Kidney epithelial cell (primary cell): ENCODE results near the gene DNAJC25. TPM values are rescaled to one million over a fixed set of nuclear protein-coding genes. Genes with fewer than 3 reads are reported as not detected.
A peak's percentile ranks its signal among the peaks of the same experiment; 100 is the strongest.

Experiments used
- DNase-seq: peaks from one replicate; pipeline ENCODE4 v3.0.0-alpha.2; 2010; ENCODE audit warnings: low read depth
- H3K27me3 ChIP-seq: 2 replicates; pipeline ENCODE4 v1.6.0; 2011; ENCODE audit warnings: low read length; ENCODE audit not compliant: control insufficient read depth, insufficient read depth
- H3K36me3 ChIP-seq: 2 replicates; pipeline ENCODE4 v1.5.1; 2011; ENCODE audit warnings: low read length; ENCODE audit not compliant: control insufficient read depth, insufficient read depth
- H3K4me3 ChIP-seq: 2 replicates; pipeline ENCODE4 v1.5.1; 2011; ENCODE audit warnings: low read depth, mild to moderate bottlenecking, control low read depth, low read length
- CTCF ChIP-seq: IDR thresholded peaks from 2 replicates; pipeline ENCODE4 v1.5.1; 2011; ENCODE audit warnings: mild to moderate bottlenecking, moderate library complexity, low read length, control low read depth, inconsistent platforms; ENCODE audit not compliant: insufficient read depth, poor library complexity, severe bottlenecking
- total RNA-seq: library from RNA; depleted of rRNA; stranded (reverse); fragments of >200 nt; gene quantifications from 2 replicates; pipeline ENCODE4 v1.2.3, GENCODE V29; 2015

DNAJC25 gene
- total RNA-seq, 1 donor from 2014 or later: 8.1 TPM

- no peak for DNase-seq
- H3K4me3 ChIP-seq: peak overlapping the region; percentile 92
- no peaks in the 10 kb centered on the region for H3K27me3 ChIP-seq
- H3K36me3 ChIP-seq: no peaks in the 10 kb centered on the region
- TF ChIP-seq CTCF: no peak
These were observed 926 bp downstream of the DNAJC25 start for GRCh38 chr9:111632060-111632459.

GRCh38 chr9:111632695-111633388, 1.7 kb downstream of the DNAJC25 start:
- TF ChIP-seq CTCF: no peak
- peak overlapping the region; percentile 5 for H3K4me3 ChIP-seq
- no peaks in the 10 kb centered on the region for H3K36me3 ChIP-seq
- no peak for DNase-seq
- H3K27me3 ChIP-seq: no peaks in the 10 kb centered on the region

GRCh38 chr9:111633389-111633736, 2.2 kb downstream of the DNAJC25 start:
- Histone ChIP-seq H3K36me3 (no peaks in the 10 kb centered on the region), H3K27me3 (no peaks in the 10 kb centered on the region), H3K4me3 (no peak overlapping the region)
- TF ChIP-seq CTCF: no peak
- DNase-seq: no peak

- Histone ChIP-seq H3K27me3 (no peaks in the 10 kb centered on the region), H3K4me3 (no peak overlapping the region), H3K36me3 (no peaks in the 10 kb centered on the region)
- no peak for TF ChIP-seq CTCF
- DNase-seq: no peak
These were observed 3.7 kb downstream of the DNAJC25 start for GRCh38 chr9:111634860-111635259.

GRCh38 chr9:111637421-111637950, 6.4 kb downstream of the DNAJC25 start:
- DNase-seq: no peak
- TF ChIP-seq CTCF: no peak
- Histone ChIP-seq H3K36me3 (no peaks in the 10 kb centered on the region), H3K4me3 (no peak overlapping the region), H3K27me3 (no peaks in the 10 kb centered on the region)

- H3K27me3 ChIP-seq: no peaks in the 10 kb centered on the region
- TF ChIP-seq CTCF: no peak
- no peak for DNase-seq
- no peak overlapping the region for H3K4me3 ChIP-seq
- peaks cover 1% of the 10 kb centered on the region for H3K36me3 ChIP-seq
These were observed 13.2 kb downstream of the DNAJC25 start for GRCh38 chr9:111644195-111644772.
